ENCODE results near the gene MYPN.

The MYPN gene

DNA sequence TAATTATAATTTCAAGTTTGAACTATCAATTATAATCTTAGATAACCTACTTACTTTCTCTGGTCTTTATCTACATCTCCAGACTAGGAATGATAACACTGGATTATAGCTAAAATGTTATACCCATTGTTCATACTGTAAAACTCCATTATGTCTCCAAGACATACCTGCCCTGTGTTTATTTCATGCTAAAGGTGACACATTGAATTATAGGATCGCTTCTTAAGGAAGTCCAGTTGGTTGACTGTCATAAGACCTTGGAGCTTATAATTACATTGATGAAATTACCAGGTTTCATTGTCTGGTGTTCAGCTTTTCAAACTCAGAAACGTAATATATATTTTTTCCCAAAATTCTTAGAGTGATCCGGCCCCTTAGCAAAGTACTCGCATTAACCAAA lies 18.7 kb upstream of the MYPN start:
- DNase-seq (ENCODE audit: low read depth): no peak

DNA sequence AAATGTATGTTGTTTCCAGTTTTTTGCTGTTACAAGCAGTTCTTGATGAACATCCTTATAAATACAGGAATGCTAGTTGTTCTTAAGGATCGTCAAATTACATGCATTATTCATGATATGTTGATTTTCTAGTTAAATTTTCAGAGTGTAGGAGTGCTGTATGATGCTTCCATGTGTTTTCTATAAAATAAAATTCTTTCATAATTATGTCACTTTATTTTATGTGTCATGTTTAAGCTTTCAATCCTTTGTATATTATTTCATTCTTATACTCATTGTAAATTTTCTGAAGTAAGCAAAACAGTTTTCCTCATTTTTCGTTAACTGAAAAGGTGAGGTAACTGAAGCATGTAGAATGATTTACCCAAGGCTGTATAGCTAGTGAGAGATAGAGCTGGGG lies 16.8 kb upstream of the MYPN start:
- DNase-seq (ENCODE audit: low read depth): no peak

DNA sequence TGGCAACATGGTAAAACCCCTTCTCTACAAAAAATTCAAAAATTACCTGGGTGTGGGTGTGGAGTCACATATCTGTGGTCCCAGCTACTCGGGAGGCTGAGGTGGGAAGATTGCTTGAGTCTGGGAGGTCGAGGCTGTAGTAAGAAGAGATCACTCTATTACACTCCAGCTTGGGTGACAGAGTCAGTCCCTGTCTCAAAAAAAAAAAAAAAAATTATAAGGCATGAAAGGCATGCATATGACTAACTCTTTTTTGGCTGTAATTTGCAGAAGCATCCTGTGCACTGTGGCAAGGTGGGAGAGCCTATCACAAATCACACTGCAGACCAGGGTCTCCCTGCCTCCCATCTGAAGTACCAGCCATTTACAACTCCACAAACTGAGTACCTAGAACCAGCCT lies 14.1 kb upstream of the MYPN start:
- no peak for DNase-seq (ENCODE audit: low read depth)

DNA sequence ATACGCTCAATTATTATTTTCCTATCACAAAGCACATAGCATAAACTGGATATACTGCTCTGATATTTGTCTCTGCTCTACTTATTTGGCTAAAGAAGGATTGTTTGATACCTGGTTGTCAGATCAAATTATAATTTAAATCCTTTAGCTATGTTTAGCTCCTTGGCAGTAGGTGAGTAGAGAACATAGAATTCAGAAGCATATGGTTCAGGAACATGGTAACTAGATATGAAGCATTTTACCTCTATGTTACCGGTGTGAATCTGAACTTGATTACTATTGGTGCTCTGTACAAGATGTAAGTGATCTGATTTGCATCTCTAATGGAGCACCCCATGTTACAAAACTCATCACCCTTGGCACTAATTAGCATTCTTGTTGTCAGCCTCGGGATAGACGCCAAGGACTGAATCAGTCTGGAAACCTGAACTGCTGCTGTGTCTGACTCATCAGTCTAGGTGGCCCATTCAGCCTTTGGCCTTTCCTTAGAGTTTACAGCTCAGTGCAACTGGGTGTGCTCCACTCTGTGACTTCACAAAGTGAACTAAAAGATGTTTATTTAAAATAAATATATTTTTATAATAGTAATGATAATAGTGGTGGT lies 12.3 kb upstream of the MYPN start:
- peak; percentile 79 for DNase-seq (ENCODE audit: low read depth)

DNA sequence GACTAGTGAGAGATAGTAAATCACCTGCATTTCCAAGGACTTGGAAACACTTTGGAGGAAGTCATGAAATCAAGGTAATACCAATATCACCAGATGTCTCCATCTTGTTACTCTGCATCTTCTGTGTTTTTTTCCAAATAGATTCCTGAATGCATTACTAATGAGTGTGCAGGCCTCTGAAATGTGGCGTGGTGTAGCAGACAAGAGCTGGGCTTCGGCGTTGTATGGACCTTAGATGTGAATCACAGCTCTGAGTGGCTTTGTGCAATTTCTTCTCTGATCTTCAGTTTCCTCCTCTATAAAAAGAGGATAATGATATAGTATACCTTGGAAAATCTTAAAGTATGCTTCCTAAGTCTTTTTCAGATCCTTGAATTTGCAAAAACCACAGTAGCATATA lies 9.6 kb upstream of the MYPN start:
- no peak for DNase-seq (ENCODE audit: low read depth)

DNA sequence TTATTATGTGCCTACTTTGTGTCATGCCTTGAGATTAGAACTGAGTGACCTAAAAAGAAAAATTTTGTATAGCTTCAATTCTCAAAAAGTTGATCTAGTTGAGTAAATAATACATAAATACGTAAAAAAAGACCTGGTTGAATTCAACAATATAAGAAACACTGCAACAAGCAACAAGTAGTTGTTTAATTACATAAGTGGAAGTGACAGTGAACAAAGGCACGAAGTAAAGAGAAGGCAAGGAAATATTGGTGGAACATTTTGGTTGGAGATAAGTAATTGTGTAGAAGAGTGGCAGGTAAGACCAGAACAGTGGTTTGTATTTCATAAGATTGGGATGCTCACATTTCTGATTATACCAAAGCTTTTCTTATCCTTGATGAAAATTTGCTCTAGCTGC lies 8.2 kb upstream of the MYPN start:
- DNase-seq (ENCODE audit: low read depth): no peak

DNA sequence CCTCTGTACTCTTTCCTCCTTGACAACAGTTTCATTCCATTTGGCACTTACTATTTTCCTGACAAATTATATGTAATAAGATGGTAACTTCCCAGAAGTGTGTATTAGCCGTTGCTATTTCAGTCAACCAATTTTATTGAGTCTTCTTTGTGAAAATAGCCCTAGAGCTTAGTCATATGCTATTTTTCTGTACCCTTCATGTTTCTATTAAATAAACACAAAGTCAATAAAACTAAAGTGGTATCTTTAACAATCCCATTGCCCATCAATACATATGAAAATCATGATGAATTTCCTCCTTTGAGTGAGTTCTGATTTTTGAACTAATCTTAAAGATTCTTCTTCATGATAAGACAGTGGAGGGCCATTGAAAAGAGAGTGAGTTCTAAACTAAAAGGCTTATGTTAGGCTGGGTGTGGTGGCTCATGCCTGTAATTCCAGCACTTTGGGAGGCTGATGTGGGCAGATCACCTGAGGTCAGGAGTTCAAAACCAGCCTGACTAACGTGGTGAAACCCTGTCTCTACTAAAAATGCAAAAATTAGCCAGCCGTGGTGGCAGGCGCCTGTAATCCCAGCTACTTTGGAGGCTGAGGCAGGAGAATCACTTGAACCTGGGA lies 5.9 kb upstream of the MYPN start:
- no peak for DNase-seq (ENCODE audit: low read depth)

DNA sequence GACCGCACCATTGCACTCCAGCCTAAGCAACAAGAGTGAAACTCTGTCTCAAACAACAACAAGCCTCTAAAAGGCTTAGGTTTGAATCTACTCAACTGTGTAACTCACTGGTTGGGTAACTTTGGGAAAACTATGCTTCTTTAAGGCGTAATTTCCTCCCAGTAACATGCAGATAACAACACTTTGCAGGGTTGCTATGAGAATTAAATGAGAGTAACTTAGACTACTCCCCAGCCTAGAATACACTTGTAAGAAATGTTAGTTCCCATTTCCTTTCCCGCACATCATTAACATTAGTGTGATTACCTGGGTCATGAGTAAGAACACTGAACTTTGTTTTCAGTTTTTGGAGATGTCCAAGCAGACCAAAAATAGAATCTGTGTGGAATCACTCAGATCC lies 5.4 kb upstream of the MYPN start:
- no peak for DNase-seq (ENCODE audit: low read depth)

DNA sequence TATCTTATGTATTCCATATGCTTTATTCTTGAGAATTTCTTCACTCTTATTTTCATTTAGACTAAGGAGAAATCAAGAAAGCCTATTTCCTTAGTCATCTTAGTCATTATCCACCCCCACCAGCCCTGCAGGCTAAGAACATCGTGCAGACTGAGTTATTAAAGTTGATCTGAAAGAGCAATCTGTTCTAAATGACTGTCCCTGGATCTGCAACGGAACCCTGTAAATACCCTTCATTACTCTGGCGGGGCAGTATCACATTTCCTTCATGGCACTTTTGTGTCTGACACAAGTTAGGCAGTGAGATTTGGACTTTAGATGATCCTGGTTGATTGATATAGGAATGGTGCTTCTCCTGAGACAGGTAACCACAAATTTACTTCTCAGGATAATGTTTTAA lies 3.5 kb upstream of the MYPN start:
- peak; percentile 53 for DNase-seq (ENCODE audit: low read depth)

DNA sequence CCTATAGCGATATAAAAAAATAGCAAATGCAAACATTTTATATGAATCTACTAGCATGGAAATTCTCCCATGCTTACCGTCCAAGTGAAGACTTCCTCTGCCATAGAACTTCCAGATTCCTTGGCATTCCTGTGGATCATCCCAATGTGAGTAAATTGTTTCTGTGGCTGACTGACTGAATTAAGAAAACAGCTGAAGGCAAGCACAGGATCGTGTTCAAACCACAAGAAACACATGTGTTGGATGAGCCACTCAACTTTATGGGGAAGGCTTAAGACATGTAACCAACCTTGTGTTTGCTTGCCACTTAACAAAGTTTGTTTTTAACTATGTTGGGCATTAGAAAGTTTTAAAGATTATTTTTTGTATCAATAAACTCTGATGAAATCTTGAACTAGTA lies 2.6 kb upstream of the MYPN start:
- peak; percentile 85 for DNase-seq (ENCODE audit: low read depth)

DNA sequence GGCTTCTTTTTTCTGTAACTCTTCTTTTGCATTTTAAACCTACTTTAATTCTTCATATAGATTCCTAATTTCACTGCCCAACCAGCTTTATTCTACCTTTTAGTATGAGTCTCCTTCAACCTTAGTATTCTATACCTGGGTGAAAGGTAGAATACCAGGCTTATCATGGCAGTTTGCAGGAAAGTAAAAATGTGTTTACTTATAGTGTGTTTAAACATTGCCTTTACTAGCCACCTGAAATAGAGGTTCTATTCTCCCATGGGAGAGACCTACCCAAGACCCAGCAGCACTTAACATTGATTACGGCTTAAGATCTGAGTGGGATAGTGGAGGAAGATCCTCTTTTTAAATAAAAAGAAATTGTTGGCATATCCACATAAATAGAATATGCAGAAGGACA lies 1.6 kb upstream of the MYPN start:
- DNase-seq (ENCODE audit: low read depth): no peak

DNA sequence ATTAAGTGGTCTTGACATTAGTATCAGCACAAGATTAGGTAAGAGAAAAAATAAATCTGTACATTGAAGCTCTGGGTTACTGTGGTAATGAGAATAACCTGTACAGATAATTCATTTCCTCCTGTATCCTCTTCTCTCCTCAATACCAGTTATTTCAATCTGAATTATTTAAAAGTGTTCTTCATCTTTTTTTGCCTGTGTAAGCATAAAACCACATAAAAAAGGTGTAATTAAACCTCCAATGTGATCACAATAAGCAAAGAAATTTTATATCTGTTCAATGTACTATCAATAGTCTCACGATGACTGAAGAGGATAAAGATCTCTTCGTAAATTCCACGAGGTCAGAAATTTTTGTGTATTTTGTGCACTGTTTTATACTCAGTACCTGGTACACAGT lies 1.2 kb upstream of the MYPN start:
- DNase-seq (ENCODE audit: low read depth): no peak

DNA sequence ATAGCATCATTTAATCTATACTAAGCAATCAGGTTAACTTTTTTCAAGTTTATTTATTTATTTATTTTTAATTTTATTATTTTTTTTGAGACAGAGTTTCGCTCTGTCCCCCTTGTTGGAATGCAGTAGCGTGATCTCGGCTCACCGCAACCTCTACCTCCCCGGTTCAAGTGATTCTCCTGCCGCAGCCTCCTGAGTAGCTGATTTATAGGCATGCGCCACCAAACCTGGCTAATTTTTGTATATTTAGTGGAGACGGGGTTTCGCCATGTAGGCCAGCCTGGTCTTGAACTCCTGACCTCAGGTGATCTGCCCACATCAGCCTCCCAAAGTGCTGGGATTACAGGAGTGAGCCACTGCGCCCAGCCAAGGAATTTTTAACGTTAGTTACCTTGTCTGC lies 635 bp upstream of the MYPN start:
- DNase-seq (ENCODE audit: low read depth): no peak

DNA sequence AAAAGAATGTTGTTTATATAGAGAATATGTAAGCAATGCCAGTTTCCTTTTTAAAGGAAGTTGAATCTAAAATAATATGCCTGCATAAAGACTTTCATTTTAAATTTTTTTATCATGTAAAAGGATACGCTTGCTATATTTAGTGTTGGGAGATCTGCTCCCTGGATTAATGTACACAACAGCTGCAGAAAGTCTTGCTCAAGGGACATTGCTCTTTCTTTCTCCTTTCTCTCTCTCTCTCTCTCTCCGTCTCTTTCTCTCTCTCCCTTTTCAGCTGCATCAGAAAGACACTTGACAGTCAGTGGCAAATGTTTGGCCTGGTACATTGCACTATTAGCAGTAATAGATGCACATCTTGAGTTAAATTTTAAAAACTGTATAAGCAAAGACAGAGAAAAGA lies 739 bp downstream of the MYPN start:
- no peak for DNase-seq (ENCODE audit: low read depth)

DNA sequence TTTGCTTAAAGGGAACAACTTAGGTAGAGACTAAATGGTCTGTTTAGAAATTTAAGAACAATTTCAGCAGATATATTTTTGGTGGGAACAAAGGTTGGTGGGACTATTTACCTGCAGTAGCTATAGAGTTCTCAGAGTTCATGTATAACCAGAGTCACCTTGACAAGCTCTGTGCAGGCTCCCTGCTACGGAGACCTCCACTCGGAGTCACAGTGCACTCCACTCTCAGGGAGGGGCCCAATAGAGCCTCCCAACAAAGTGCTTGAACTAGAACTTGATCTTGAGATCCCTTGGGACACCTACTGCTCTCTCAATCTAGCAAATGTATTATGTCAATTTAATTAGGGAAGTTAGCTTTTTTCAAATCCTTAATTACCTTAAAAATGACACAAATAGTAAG lies 2.3 kb downstream of the MYPN start:
- no peak for DNase-seq (ENCODE audit: low read depth)

DNA sequence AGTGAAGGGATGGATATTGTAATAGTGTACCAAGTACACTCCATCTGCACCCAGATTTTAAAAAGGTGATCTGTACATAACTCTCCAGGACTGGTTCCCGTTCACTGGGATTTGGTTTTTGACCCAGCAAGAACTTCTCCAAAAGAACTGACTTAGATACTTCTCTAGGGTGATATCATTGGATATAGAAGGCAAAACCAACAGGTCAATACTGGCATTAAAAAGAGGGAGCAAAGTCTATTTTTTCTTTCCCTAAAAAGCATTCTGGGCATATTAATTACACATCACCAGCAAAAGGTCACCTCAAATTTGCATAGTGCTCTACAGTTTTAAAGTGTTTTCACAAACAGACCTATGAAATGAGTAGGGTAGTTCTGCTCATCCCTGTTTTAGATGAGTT lies 3.5 kb downstream of the MYPN start:
- DNase-seq (ENCODE audit: low read depth): no peak

DNA sequence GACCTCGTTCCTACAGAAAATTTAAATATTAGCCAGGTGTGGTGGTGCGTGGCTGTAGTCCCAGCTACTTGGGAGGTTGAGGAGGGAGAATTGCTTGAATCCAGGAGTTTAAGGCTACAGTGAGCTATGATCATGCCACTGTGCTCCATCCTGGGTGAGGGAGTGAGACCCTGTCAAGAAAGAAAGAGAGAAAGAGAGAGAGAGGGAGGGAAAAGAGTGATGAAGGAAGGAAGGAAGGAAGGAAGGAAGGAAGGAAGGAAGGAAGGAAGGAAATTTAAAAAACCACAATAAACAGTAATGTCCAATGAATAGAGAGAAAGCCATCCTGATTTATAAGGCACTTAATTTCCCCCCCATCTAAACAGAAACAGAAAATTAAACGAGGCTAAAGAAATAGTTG lies 9.4 kb downstream of the MYPN start:
- DNase-seq (ENCODE audit: low read depth): no peak

DNA sequence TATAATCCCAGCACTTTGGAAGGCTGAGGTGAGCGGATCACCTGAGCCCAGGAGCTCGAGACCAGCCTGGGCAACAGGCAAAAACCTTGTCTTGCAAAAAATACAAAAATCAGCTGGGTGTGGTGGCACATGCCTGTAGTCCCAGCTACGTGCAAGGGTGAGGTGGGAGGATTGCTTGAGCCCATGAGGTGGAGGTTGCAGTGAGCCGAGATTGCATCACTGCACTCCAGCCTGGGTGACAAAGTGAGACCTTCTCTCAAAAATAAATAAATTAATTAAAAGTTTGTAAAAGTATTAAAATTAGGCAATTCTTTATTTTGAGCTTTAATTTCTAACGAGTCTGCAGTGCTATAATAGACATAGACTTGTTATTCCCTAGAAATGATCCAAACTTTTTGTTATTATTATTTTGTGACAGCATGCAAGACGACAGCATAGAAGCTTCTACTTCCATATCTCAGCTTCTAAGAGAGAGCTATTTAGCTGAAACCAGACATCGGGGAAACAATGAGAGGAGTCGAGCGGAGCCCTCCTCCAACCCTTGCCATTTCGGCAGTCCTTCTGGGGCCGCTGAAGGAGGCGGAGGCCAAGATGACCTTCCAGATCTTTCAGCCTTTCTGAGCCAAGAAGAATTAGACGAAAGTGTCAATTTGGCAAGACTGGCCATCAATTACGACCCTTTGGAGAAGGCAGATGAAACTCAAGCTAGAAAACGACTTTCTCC lies 11.9 kb downstream of the MYPN start:
- DNase-seq (ENCODE audit: low read depth): no peak

DNA sequence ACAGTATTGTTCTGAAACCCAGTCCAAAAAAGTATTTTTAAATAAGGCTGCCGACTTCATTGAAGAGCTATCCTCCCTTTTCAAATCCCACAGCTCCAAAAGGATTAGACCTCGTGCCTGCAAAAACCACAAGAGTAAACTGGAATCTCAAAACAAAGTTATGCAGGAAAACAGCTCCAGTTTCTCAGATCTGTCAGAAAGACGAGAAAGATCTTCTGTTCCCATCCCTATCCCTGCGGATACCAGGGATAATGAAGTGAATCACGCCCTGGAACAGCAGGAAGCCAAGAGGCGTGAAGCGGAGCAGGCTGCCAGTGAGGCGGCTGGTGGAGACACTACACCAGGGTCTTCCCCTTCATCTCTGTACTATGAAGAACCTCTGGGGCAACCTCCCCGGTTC lies 12.6 kb downstream of the MYPN start:
- no peak for DNase-seq (ENCODE audit: low read depth)

DNA sequence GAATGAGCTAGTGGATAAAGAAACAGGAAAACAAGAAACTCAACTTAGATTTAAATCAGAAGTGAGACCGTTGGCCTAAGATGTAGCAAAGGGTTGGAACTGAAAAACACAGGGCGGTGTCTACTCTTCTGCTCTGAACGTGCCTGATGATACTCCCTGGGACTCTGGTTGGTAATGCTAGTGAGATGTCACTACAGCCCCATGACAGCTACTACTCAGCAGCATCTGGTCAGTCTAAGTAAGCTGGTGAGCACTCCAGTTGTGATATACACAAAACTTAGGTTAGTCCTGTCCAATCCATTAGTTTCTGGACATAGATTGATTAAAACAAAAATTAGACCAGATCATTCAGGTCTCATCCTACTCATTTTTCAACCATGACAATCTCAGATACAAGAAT lies 15.4 kb downstream of the MYPN start:
- no peak for DNase-seq (ENCODE audit: low read depth)

DNA sequence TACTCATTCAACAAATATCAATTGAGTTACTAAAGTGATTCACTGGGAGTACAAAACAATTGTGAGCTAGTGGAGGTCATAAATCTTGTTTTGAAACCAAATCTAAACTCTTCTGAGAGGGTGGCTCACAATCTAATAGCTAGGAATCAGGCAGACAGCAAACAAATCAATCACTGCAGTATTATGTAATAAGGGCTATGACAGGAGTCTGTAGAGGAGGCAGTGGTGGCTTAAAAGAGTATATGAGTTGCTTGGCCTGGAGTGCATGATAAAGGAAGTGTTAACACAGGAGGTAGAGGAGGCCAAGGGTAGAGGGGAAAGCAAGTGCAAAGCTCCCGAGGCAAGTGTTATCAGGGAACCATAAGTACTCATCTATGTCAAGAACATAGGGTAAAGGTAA lies 16.5 kb downstream of the MYPN start:
- DNase-seq (ENCODE audit: low read depth): no peak

DNA sequence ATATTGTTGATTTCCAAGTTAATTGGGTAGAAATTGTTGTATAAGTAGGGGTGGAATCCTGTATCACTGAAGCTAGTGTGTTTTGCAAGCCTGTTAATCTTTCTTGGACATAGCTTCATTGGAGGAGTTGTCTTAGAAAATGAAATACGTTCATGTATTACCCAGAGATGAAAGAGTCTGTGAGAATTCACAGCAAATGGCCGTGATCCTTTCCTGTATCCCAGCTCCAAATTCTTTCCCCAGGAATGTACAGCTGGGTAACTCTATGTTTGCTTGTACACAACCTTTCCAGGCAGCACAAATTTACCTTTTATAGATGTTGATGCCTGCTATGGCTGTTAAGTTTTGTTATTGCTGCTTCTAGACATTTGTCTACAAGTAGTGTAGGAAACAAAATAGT lies 18.7 kb downstream of the MYPN start:
- DNase-seq (ENCODE audit: low read depth): no peak

DNA sequence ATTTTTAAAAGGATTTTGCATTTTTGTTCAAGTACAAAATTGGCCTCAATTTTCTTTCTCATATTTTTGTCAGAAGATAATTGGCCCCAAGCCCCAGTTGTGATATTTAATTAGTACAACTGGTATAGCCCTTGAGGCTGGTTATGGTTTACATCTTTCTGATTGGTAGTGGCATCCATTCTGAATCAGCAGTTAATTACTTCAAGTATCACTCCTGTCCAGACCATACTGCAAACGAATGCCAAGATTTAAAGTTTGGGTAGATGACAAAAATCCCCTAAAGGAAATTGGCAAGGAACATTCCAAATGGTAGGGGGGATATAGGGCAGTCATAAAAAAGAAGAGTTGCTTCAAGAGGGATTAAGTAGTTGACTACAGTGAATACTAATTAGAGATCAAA lies 23.1 kb downstream of the MYPN start:
- no peak for DNase-seq (ENCODE audit: low read depth)

DNA sequence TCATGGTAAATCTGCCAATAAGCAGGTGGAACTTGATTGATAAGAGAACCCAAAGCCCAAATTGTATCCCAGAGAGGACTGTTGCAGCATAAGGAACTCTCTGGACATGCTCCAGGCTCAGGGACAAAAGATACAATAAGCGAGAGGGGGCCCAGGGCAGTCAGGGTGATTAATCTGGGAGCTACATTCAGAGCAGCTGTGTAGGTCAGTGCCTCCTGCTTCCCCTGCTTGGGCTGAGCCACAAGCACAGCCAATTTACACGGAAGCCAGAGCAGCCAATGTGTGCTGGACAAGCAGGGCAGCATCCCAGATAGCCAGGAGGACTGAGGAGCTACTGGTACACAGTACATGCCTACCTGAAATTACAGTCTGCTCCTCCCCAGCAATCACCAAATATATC lies 24.2 kb downstream of the MYPN start:
- DNase-seq (ENCODE audit: low read depth): no peak

Data from GM04503 (cell line).